K562 (cell line): ENCODE measurements around the gene HEXD. TPM values are rescaled to one million over a fixed set of nuclear protein-coding genes. Genes with fewer than 3 reads are reported as not detected.

Experiments used
- BDP1 ChIP-seq: IDR thresholded peaks from 3 replicates; pipeline ENCODE4 v1.6.1; 2011; ENCODE audit not compliant: insufficient read length, insufficient read depth
- CHD7 ChIP-seq: fragments of 200-600 bp; sonication (generic); IDR thresholded peaks from one replicate; pipeline ENCODE4 v1.6.1; 2012; ENCODE audit warnings: mild to moderate bottlenecking, low read depth, low read length, inconsistent platforms
- CTCF ChIP-seq, 3 experiments: IDR thresholded peaks in 2 of 3; conservative IDR thresholded peaks in 1 of 3; 2 replicates each; pipeline ENCODE4 v1.5.1; 2011 to 2012; ENCODE audit warnings: low read length in 3 of 3, mild to moderate bottlenecking in 3 of 3, control low read depth in 2 of 3, improper control_type of control experiment in 1 of 3, inconsistent platforms in 1 of 3, low read depth in 1 of 3, mixed read lengths in 1 of 3, moderate library complexity in 1 of 3; ENCODE audit not compliant: insufficient read depth in 2 of 3
- HLTF ChIP-seq: fragments of 450-650 bp; IDR thresholded peaks from 2 replicates; pipeline ENCODE4 v1.6.1; 2016
- KAT7 ChIP-seq: sonication (generic); formaldehyde crosslinking; IDR thresholded peaks from 2 replicates; pipeline ENCODE4 v1.8.0; 2022; ENCODE audit warnings: missing genetic modification reagents, mild to moderate bottlenecking, borderline replicate concordance
- LEF1 ChIP-seq: fragments of 450-650 bp; IDR thresholded peaks from 2 replicates; pipeline ENCODE4 v1.6.1; 2016; ENCODE audit warnings: mild to moderate bottlenecking
- MLLT1 ChIP-seq, 2 experiments: fragments of 450-650 bp; IDR thresholded peaks; 2 replicates each; pipeline ENCODE4 v1.6.1; 2016
- NCOR1 ChIP-seq: fragments of 450-650 bp; IDR thresholded peaks from 2 replicates; pipeline ENCODE4 v1.6.1; 2016; ENCODE audit warnings: mild to moderate bottlenecking, moderate library complexity
- NR2C2 ChIP-seq, 2 experiments: fragments of 200-800 bp in 1 of 2; sonication (Bioruptor generic) in 1 of 2; sonication (generic) in 1 of 2; formaldehyde crosslinking in 1 of 2; IDR thresholded peaks; 2 replicates each; pipeline versions ENCODE4 v1.6.1 to v1.8.0; 2016 to 2022; ENCODE audit warnings: mild to moderate bottlenecking in 1 of 2, missing compliant biosample characterization in 1 of 2, missing genetic modification characterization in 1 of 2, missing genetic modification reagents in 1 of 2
- PTTG1 ChIP-seq: fragments of 450-650 bp; IDR thresholded peaks from 2 replicates; pipeline ENCODE4 v1.6.1; 2016; ENCODE audit warnings: low read depth, mild to moderate bottlenecking, missing genetic modification characterization, missing compliant biosample characterization
- SMARCA4 ChIP-seq: fragments of 450-650 bp; IDR thresholded peaks from 2 replicates; pipeline ENCODE4 v1.6.1; 2016
- SPI1 ChIP-seq: IDR thresholded peaks from 2 replicates; pipeline ENCODE4 v1.6.1; 2011; ENCODE audit warnings: low read depth, low read length, control low read depth, borderline replicate concordance
- ZNF184 ChIP-seq: sonication (generic); formaldehyde crosslinking; IDR thresholded peaks from 2 replicates; pipeline ENCODE4 v1.5.0; 2020; ENCODE audit warnings: missing genetic modification reagents
- polyA plus RNA-seq, 8 experiments: library from polyadenylated mRNA; depleted of rRNA in 4 of 8; stranded (reverse) in 5 of 8; unstranded in 3 of 8; fragments of >200 nt; fragmentation: Nextera tagmentation in 2 of 8; fragmentation: Illumina TruSeq in 1 of 8; extraction: Ambion mirVana in 2 of 8; extraction: Trizol in 1 of 8; gene quantifications; 2 replicates each; pipeline versions ENCODE4 v1.2.1 to v1.2.3, GENCODE V29; 2011 to 2014; ENCODE audit warnings: inconsistent platforms in 1 of 8, missing spikeins in 1 of 8
- total RNA-seq, 7 experiments: library from RNA; depleted of rRNA in 6 of 7; stranded (reverse); fragments of >200 nt in 6 of 7; fragmentation: Illumina TruSeq in 2 of 7; extraction: Trizol in 2 of 7; gene quantifications; 2 replicates each; pipeline versions ENCODE4 v1.2.1 to v1.2.3, GENCODE V29; 2011 to 2021; ENCODE audit warnings: low replicate concordance in 1 of 7

HEXD gene
- total and polyA plus RNA-seq, 9 of the 15 experiments (the other 6 are each of a cell fraction or from before 2014, with no cell fraction given): 1.0 to 25.3 (median 10.0) TPM

- TF ChIP-seq CHD7 (no peak), HLTF (0 out of 2 replicates have a peak, but pooled peaks have one; percentile 18), NR2C2 (CRISPR knock-in tag; IDR thresholded peaks at IDR 0.05) (peak; percentile 57; the same call in 1 of the 2 replicates), NR2C2 (tag; IDR thresholded peaks at IDR 0.05) (no peak), ZNF184 (CRISPR knock-in tag) (no peak), MLLT1 (IDR thresholded peaks at IDR 0.05) (no peak), BDP1 (no peak), KAT7 (CRISPR knock-in tag) (no peak), PTTG1 (tag) (no peak), LEF1 (0 out of 2 replicates have a peak, but pooled peaks have one; percentile 18), SPI1 (no peak), NCOR1 (no peak), CTCF (IDR thresholded peaks at IDR 0.05 in 2 of 3, conservative IDR thresholded peaks at IDR 0.05 in 1 of 3; ENCODE audit: insufficient read depth in 2 of 3, low read depth in 1 of 3, low read length in 3 of 3) (peak; percentile 73 to 91 (median 79)), SMARCA4 (peak; percentile 48; the same call in 1 of the 2 replicates)
Measured at GRCh38 chr17:82414548-82415281, 3.4 kb upstream of the HEXD start (continued).
